Loucy (cell line): ENCODE results near the gene AQP12A.

Experiments used
- H2AFZ ChIP-seq: fragments of 200-600 bp; sonication (generic); 2 replicates; pipeline ENCODE4 v1.6.0; 2016; ENCODE audit warnings: antibody characterized with exemption, mild to moderate bottlenecking, low read length, moderate library complexity
- H3F3A ChIP-seq: fragments of 200-600 bp; 2 replicates; pipeline ENCODE4 v1.6.0; 2016; ENCODE audit warnings: antibody characterized with exemption, low read depth, mild to moderate bottlenecking
- H3K27me3 ChIP-seq: fragments of 200-600 bp; sonication (generic); 2 replicates; pipeline ENCODE4 v1.6.1; 2014; ENCODE audit warnings: low read length, mild to moderate bottlenecking; ENCODE audit not compliant: insufficient read depth, poor library complexity, severe bottlenecking
- H3K36me3 ChIP-seq: fragments of 200-600 bp; sonication (generic); 2 replicates; pipeline ENCODE4 v1.6.1; 2016; ENCODE audit warnings: low read length; ENCODE audit not compliant: insufficient read depth
- H3K4me1 ChIP-seq: fragments of 200-600 bp; sonication (generic); 2 replicates; pipeline ENCODE4 v1.5.1; 2014; ENCODE audit warnings: low read length, mild to moderate bottlenecking; ENCODE audit not compliant: insufficient read depth, poor library complexity, severe bottlenecking
- H3K4me2 ChIP-seq: fragments of 200-600 bp; sonication (generic); 2 replicates; pipeline ENCODE4 v1.6.0; 2014; ENCODE audit warnings: antibody characterized with exemption, low read length, low read depth, mild to moderate bottlenecking; ENCODE audit not compliant: poor library complexity, severe bottlenecking
- H3K4me3 ChIP-seq: fragments of 200-600 bp; sonication (generic); 2 replicates; pipeline ENCODE4 v1.5.1; 2014; ENCODE audit warnings: low read length, mild to moderate bottlenecking, mixed read lengths; ENCODE audit not compliant: poor library complexity, severe bottlenecking
- H3K79me2 ChIP-seq: fragments of 200-600 bp; sonication (generic); 2 replicates; pipeline ENCODE4 v1.6.1; 2014; ENCODE audit warnings: low read length; ENCODE audit not compliant: insufficient read depth
- H3K9ac ChIP-seq: fragments of 200-600 bp; sonication (generic); 2 replicates; pipeline ENCODE4 v1.6.0; 2014; ENCODE audit warnings: mild to moderate bottlenecking, low read depth, low read length, moderate library complexity; ENCODE audit not compliant: poor library complexity, severe bottlenecking
- H3K9me2 ChIP-seq: fragments of 200-600 bp; sonication (generic); replicated peaks from 2 replicates; pipeline ENCODE4 v1.6.1; 2016; ENCODE audit warnings: low read depth, low read length, mixed read lengths
- H3K9me3 ChIP-seq: fragments of 200-600 bp; sonication (generic); 2 replicates; pipeline ENCODE4 v1.6.1; 2014; ENCODE audit warnings: mild to moderate bottlenecking, antibody characterized with exemption, low read length, low read depth; ENCODE audit not compliant: insufficient read depth
- H4K20me1 ChIP-seq: fragments of 200-600 bp; sonication (generic); 2 replicates; pipeline ENCODE4 v1.6.0; 2014; ENCODE audit warnings: antibody characterized with exemption, low read length, mild to moderate bottlenecking; ENCODE audit not compliant: insufficient read depth, poor library complexity, severe bottlenecking
- EZH2phosphoT487 ChIP-seq: fragments of 200-600 bp; IDR thresholded peaks from 2 replicates; pipeline ENCODE4 v1.6.1; 2018; ENCODE audit warnings: antibody characterized with exemption, mild to moderate bottlenecking, moderate library complexity, borderline replicate concordance
- TF ChIP-seq, protein P1 (sequence below): fragments of 200-600 bp; sonication (generic); conservative IDR thresholded peaks from 2 replicates; pipeline ENCODE4 v1.5.1; 2014; ENCODE audit warnings: mild to moderate bottlenecking, antibody characterized with exemption, low read length

Gene AQP12A

DNA sequence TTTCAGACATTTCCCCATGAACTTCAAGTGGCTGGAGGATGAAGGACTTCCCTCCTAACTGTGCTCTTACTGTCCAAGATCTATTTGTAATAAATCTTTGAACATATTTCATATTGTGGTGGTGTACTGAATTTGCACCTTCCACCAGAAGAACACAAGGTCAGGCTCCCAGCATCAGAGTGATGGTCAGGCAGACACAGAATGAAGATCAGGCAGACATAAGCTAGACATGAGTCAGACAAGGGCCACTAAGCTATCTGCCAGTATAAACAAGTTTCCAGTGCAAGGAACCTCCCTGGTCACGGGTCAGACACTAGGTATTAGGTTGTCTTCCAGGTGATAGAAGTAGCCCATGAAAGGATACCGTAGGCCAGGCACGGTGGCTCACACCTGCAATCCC lies 29.0 kb upstream of the AQP12A start:
- no peak for TF ChIP-seq EZH2phosphoT487
- TF ChIP-seq, protein P1, sequence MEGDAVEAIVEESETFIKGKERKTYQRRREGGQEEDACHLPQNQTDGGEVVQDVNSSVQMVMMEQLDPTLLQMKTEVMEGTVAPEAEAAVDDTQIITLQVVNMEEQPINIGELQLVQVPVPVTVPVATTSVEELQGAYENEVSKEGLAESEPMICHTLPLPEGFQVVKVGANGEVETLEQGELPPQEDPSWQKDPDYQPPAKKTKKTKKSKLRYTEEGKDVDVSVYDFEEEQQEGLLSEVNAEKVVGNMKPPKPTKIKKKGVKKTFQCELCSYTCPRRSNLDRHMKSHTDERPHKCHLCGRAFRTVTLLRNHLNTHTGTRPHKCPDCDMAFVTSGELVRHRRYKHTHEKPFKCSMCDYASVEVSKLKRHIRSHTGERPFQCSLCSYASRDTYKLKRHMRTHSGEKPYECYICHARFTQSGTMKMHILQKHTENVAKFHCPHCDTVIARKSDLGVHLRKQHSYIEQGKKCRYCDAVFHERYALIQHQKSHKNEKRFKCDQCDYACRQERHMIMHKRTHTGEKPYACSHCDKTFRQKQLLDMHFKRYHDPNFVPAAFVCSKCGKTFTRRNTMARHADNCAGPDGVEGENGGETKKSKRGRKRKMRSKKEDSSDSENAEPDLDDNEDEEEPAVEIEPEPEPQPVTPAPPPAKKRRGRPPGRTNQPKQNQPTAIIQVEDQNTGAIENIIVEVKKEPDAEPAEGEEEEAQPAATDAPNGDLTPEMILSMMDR, result no peak
- H3K27me3 ChIP-seq, result no peaks in the 10 kb centered on the region

DNA sequence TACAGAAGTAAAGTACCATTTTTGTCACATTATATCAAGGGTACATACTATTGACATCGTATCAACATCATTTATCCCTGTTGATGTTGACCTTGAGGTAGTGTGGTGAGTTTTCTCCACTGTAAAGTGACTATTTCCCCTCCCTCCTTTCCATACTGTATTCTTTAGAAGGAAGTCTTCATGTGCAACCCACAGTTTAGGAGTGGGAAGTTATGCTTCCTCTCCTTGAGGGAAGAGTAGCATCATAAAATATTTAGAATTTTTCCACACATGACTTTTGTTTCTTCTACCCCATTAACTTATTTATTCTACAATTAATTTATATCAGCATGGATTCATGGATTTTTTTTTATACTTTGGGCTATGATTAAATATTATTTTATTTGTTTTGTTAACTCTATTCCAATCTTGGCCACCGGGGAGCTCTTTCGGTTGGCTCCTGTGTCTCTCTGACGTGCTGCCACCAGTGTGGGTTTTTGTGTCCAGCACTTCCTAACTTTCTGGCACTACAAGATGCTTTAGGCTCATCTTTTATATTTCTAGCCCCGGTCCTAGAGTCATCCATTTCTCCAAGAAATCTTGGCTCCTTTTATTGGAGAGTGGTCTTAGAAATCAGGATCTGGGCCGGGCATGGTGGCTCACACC lies 28.0 kb upstream of the AQP12A start:
- no peaks in the 10 kb centered on the region for H3F3A ChIP-seq
- no peaks in the 10 kb centered on the region for H3K36me3 ChIP-seq
- TF ChIP-seq, protein P1, result no peak; the same call in 1 of the 2 replicates
- no peak overlapping the region for H3K4me3 ChIP-seq
- no peak overlapping the region for H3K9ac ChIP-seq
- H2AFZ ChIP-seq, result no peak overlapping the region
- H3K4me2 ChIP-seq, result no peak overlapping the region
- no peaks in the 10 kb centered on the region for H3K27me3 ChIP-seq
- no peaks in the 10 kb centered on the region for H4K20me1 ChIP-seq
- H3K9me3 ChIP-seq, result 0 out of 2 replicates have a peak, but pooled peaks cover 3% of the 10 kb centered on the region
- H3K4me1 ChIP-seq, result no peaks in the 10 kb centered on the region
- no peaks in the 10 kb centered on the region for H3K9me2 ChIP-seq
- H3K79me2 ChIP-seq, result no peaks in the 10 kb centered on the region

More for the DNA sequence above, 29.0 kb upstream of the AQP12A start:
- no peaks in the 10 kb centered on the region for H3K9me2 ChIP-seq
- no peaks in the 10 kb centered on the region for H3F3A ChIP-seq
- H4K20me1 ChIP-seq, result no peaks in the 10 kb centered on the region
- H3K4me1 ChIP-seq, result no peaks in the 10 kb centered on the region
- H2AFZ ChIP-seq, result no peak overlapping the region
- 0 out of 2 replicates have a peak, but pooled peaks cover 3% of the 10 kb centered on the region for H3K9me3 ChIP-seq
- H3K4me3 ChIP-seq, result no peak overlapping the region
- H3K4me2 ChIP-seq, result no peak overlapping the region
- H3K9ac ChIP-seq, result no peak overlapping the region
- H3K79me2 ChIP-seq, result no peaks in the 10 kb centered on the region
- no peaks in the 10 kb centered on the region for H3K36me3 ChIP-seq

DNA sequence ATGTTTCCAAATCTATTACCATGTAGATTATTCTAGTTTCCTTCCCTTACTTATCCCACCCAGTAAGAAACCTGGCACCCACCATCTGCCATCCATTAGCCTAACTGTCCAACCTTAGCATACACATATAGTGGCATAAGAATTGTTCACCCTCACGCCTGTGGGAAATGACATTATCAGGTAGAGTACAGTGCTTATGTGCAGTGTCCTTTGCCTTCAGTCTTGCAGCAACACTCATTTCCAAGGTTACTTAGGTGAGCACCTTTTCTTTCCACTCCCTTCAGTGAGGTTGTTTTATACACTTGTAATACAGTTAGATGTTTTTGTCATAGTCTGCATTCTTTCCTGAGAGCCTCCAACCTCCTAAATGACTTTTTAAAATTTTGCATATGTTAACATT lies 27.0 kb upstream of the AQP12A start:
- Histone ChIP-seq H2AFZ (no peak overlapping the region), H3K9ac (no peak overlapping the region), H3K4me1 (no peaks in the 10 kb centered on the region), H3K9me3 (0 out of 2 replicates have a peak, but pooled peaks cover 3% of the 10 kb centered on the region), H3F3A (no peaks in the 10 kb centered on the region), H3K4me3 (no peak overlapping the region), H3K27me3 (no peaks in the 10 kb centered on the region), H3K79me2 (no peaks in the 10 kb centered on the region), H3K9me2 (no peaks in the 10 kb centered on the region), H3K36me3 (no peaks in the 10 kb centered on the region), H4K20me1 (no peaks in the 10 kb centered on the region), H3K4me2 (no peak overlapping the region)
- TF ChIP-seq, protein P1, result no peak
